DMS53 (cell line): Measurements from ENCODE around the gene ELOVL2.
A peak's percentile ranks its signal among the peaks of the same experiment; 100 is the strongest.
"Not testable (repeated sequence)": the region's sequence is repeated elsewhere in the genome, so short reads cannot be mapped to it uniquely, and the experiment has no call there.

Experiments used
- DNase-seq: peaks from one replicate; lab custom pipeline; 2025; lab: John Stamatoyannopoulos, UW

ELOVL2 gene, protein sequence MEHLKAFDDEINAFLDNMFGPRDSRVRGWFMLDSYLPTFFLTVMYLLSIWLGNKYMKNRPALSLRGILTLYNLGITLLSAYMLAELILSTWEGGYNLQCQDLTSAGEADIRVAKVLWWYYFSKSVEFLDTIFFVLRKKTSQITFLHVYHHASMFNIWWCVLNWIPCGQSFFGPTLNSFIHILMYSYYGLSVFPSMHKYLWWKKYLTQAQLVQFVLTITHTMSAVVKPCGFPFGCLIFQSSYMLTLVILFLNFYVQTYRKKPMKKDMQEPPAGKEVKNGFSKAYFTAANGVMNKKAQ

DNA sequence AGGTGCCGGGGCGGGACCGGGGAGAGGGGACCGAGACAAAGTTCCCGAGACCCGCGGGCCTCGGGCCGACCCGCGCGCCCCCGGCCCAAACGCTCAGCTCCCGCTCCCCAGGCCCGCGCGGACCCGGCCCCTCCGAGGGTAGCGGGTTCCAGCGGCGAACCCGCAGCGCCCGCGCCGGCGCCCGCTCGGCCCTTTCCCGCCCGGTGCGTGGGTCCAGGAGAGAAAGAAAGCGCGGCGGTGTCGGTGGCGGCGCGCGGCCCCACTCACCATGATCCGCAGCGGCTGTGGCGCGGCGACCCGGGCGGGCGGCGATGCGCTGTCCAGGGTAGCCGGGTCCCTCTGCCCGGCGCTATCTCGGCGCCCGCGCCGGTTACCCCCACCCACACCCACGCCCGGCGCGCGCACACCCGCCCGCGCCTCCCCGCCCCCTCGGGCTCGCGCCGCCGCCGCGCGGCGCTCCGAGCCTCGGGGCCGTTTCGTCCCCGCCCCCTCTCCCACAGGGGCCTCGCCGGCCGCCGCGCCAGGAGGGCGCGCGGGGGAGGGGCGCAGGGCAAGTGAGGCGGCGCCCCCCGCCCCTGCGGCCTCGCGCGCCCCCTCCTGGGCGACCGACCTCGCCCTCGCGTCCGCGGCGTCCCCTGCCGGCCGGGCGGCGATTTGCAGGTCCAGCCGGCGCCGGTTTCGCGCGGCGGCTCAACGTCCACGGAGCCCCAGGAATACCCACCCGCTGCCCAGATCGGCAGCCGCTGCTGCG, at the start of gene ELOVL2:
Gene ELOVL2 (minus strand): TSS at position 345 of the 751 bp plus-strand sequence. CDS start 75 bp downstream, at position 270.
- DNase-seq: peak; percentile 82

- DNase-seq: no peak
Measured at GRCh38 chr6:11093376-11093625, 49.2 kb upstream of the ELOVL2 start.

DNA sequence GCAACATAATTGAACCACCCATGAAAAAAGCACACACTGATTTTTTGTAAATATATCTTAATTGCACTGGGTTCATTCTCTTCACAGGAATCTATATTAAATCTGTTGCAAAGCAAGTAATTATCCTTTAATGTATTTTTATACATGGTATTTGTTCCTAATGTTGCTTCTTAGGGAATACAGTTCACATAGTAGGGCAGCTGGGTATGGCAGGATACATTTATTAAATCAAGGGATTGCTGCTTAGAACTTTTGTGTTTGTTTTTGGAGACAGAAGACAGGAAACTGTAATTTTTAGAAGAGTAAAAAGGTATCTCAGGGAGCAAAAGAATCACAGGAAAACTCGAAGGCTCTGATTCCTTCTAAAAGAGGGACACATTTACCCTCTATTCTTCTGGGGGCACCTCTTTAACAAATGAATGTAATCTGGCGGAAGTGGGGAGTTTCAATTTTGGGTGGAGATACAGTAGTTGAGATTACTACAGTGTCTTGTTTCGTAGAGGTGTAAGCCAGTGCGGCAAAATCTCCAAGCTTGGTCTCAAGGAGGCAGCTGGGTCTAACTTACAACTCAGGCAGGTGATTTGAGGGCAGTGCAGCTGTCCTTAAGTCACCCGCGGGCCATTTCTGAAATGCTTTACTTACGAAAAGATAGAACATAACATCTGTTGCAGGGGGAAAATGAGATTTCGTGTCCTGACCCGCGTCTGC, 48.7 kb upstream of the ELOVL2 start:
- no peak for DNase-seq

DNA sequence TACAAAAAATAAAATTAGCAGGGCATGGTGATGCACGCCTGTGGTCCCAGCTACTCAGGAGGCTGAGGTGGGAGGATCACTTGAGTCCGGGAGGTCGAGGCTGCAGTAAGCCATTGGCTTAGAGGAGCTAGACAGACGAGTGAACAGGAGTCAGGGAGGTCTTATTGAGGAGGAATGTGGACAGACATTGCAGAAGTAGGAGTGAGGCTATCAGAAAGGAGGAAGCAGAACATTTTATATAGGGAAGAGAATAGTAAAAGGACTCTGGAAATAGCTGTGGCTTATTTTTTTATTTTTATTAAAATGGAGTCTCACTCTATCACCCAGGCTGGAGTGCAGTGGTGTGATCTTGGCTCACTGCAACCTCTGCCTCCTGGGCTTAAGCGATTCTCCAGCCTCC, 47.0 kb upstream of the ELOVL2 start:
- DNase-seq: not testable (repeated sequence)

DNA sequence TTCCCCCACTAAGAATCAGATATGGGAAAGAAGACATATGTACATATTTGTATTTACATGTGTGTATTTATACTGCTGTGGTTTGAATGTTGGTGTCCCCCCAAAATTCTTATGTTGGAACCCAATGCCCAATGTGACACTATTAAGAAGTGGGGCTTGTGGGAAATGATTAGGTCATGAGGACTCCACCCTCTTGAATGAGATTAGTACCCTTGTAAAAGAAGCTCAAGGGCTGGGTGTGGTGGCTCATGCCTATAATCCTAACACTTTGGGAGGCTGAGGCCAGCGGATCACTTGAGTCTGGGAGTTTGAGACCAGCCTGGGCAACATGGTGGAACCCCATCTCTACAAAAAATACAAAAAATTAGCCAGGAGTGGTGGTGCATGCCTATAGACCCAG, 45.6 kb upstream of the ELOVL2 start:
- no peak for DNase-seq

- not testable (repeated sequence) for DNase-seq
Measured at GRCh38 chr6:11087141-11087812, 43.2 kb upstream of the ELOVL2 start.

DNA sequence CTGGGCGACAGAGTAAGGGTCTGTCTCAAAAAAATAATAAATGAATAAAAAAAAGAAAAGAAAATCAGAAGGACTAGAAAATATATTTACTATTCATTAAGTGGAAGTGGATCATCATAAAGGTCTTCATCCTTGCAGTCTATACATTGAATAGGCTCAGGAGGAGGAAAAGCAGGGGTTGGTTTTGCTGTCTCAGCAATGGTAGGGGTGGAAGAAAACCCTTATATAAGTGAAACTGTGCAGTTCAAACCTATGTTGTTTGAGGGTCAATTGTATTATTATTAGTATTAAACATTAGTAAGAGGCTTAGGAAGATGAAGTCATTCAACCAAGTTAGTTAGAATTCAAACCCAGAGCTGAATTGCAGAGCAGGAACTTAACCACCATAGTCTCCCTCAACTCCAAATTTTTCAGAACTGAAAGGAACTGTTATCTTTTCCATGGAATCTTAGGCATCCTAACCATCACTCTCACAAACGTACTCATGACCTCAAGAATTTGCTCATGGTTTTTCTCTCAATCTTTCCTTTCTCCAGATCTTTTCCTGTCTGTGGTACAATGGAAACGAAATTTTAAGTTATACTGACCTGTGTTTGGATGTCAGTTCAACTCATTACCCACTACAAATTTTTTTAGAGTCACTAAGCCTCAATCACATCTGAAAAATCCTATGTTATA, 41.8 kb upstream of the ELOVL2 start:
- DNase-seq: no peak

GRCh38 chr6:11083956-11084355, 39.9 kb upstream of the ELOVL2 start:
- DNase-seq: no peak

GRCh38 chr6:11083491-11083890, 39.4 kb upstream of the ELOVL2 start:
- no peak for DNase-seq

DNA sequence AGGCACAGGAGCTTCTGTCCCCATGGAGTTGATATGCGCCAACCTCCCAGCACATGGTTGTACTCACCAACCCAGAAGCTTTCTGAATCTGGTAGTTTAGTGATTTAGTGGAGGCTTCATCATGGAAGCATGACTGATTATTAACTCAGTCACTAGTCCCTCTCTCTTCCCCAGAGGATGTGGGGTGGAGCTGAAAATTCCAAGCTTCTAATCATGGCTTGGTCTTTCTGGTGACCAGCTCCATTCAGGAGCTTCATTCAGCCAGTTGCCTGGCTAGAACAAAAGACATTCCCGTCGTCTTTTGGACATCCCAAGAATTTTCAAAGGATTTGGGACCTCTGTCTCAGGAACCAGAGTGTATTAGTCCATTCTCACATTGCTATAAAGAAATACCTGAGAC, 36.2 kb upstream of the ELOVL2 start:
- DNase-seq: no peak

- DNase-seq: no peak
Measured at GRCh38 chr6:11078266-11078665, 34.2 kb upstream of the ELOVL2 start.

GRCh38 chr6:11076540-11076939, 32.4 kb upstream of the ELOVL2 start:
- no peak for DNase-seq

- no peak for DNase-seq
Measured at GRCh38 chr6:11072101-11072500, 28.0 kb upstream of the ELOVL2 start.

DNA sequence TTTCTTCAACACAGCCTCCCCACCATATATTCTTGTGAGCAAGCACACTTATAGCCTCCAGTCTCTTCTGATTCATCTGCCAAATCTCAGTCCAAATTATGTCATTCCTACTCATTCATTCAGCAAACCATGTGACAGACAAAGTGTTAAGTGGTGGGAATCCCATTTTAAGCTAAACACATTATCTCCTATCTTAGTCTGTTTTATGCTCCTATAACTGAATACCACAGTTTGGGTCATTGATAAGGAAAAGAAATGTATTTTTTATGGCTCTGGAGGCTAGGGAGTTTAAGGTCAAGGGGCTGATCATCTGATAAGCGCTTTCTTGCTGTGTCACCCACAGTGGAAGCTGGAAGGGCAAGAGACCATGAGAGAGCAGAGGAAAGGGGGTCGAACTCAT, 25.7 kb upstream of the ELOVL2 start:
- DNase-seq: no peak

GRCh38 chr6:11067348-11067747, 23.2 kb upstream of the ELOVL2 start:
- DNase-seq: peak; percentile 10

GRCh38 chr6:11066505-11067347, 22.6 kb upstream of the ELOVL2 start:
- DNase-seq: peak; percentile 36

DNA sequence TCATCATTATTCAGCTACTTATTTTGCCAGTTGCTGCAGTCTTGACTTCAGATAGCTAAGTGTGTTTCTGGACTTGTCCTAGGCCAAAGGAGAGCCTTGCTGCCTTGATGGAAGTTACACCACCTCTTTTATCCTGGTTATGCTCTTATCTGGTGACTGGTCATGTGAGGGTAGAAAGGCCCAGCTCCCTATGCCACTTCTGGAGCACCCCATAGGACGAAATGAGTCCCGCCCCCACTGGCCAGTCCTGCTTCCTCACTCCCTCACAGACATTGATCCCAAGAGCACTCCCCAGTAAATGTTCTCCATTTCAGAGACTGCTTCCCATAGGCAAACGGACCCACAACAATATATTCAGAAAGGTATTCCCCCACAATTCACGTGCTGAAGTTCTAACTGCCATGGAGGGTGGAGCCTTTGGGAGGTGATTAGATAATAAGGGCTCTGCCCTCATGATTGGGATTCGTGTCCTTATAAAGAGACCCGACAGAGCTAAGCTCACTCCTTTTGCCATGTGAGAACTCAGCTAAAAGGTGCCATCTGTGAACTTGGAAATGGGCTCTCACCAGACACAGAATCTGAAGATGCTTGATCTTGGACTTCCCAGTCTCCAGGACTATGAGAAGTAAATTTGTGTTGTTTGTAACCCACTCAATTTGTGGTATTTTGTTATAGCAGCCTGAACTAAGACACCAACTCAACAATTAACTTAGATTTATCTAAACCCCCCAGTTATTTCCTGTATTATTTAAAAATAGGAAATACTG, 21.5 kb upstream of the ELOVL2 start:
- no peak for DNase-seq

DNA sequence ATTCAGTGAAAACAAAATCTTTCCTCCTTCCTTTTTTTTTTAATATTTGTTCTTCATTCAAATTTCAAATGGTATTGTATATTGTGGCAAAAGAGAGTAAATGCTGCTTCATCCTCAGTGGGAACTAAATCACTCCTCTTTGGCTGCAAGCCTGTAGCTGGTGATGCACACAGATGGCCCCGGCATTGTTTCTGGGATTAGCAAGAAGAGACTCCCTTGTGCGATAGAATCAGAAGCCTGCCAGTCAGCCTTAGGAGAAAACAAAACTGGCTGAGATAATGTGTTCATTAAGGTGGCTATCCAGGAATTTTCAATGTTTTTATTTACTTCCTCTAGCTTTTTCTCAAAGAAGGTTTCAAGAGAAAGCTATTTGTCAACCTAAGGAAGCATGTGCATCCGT, 20.7 kb upstream of the ELOVL2 start:
- no peak for DNase-seq

GRCh38 chr6:11062715-11063114, 18.6 kb upstream of the ELOVL2 start:
- DNase-seq: no peak

DNA sequence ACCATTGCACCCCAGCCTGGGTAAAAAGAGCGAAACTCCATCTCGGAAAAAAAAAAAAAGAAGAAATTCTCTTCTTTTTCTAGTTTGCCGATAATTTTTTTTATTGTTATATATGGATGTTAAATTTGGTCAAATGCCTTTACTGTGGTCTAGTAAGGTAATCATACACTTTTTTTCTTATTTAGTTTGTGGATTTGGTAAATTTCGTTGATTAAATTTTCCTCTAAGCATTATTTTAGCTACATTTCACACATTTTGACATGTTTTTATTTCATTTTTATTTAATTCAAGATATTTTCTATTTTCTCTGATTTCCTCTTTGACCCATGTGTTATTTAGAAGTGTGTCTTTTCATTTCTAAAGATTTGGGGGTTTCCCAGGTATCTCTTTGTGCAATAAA, 18.0 kb upstream of the ELOVL2 start:
- DNase-seq: no peak
